Cardiac fibroblast (primary cell): Measurements from ENCODE around the gene MOV10L1.

Experiments used
- DNase-seq, 2 donors: peaks; one replicate each; pipeline versions ENCODE4 v3.0.0 to v3.0.0-alpha.2; 2010; ENCODE audit warnings: low read depth in 2 of 2
- H3K4me3 ChIP-seq, 2 donors: replicated peaks in 1 of 2; 1 replicate in 1 of 2; 2 replicates in 1 of 2; pipeline ENCODE4 v1.5.1; 2011; ENCODE audit warnings: low read depth in 2 of 2, low read length in 2 of 2, mild to moderate bottlenecking in 2 of 2, moderate library complexity in 1 of 2
- TF ChIP-seq, protein P1 (sequence below): IDR thresholded peaks from one replicate; pipeline ENCODE4 v1.5.1; 2011; ENCODE audit warnings: low read depth, mild to moderate bottlenecking, low read length, inconsistent platforms

The MOV10L1 gene

GRCh38 chr22:50119768-50120251 lies 30.0 kb downstream of the MOV10L1 start:
- no peak overlapping the region for H3K4me3 ChIP-seq
- TF ChIP-seq, protein P1, sequence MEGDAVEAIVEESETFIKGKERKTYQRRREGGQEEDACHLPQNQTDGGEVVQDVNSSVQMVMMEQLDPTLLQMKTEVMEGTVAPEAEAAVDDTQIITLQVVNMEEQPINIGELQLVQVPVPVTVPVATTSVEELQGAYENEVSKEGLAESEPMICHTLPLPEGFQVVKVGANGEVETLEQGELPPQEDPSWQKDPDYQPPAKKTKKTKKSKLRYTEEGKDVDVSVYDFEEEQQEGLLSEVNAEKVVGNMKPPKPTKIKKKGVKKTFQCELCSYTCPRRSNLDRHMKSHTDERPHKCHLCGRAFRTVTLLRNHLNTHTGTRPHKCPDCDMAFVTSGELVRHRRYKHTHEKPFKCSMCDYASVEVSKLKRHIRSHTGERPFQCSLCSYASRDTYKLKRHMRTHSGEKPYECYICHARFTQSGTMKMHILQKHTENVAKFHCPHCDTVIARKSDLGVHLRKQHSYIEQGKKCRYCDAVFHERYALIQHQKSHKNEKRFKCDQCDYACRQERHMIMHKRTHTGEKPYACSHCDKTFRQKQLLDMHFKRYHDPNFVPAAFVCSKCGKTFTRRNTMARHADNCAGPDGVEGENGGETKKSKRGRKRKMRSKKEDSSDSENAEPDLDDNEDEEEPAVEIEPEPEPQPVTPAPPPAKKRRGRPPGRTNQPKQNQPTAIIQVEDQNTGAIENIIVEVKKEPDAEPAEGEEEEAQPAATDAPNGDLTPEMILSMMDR, result no peak
- peak; percentile 73 to 88 for DNase-seq

- TF ChIP-seq, protein P1, result no peak
- H3K4me3 ChIP-seq, result no peak overlapping the region
- no peak for DNase-seq
Observed at GRCh38 chr22:50121202-50121740, 31.5 kb downstream of the MOV10L1 start.

DNA sequence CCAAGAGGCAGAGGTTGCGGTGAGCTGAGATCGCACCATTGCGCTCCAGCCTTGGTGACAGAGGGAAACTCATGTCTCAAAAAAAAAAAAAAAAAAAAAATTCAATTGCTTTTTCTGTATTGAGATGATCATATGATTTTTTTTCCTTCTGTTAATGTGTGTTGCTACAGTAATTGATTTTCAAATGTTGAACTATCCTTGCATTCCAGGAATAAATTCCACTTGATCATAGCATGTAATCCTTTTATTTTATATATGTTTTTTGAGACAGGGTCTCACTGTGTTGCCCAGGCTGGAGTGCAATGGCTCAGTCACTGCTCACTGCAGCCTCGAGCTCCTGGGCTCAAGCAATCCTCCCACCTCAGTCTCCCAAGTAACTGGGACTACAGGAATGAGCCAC lies 33.3 kb downstream of the MOV10L1 start:
- H3K4me3 ChIP-seq, result no peak overlapping the region
- TF ChIP-seq, protein P1, result no peak
- no peak for DNase-seq

GRCh38 chr22:50125029-50125428 lies 35.2 kb downstream of the MOV10L1 start:
- TF ChIP-seq, protein P1, result no peak
- DNase-seq, result no peak
- H3K4me3 ChIP-seq, result no peak overlapping the region

DNA sequence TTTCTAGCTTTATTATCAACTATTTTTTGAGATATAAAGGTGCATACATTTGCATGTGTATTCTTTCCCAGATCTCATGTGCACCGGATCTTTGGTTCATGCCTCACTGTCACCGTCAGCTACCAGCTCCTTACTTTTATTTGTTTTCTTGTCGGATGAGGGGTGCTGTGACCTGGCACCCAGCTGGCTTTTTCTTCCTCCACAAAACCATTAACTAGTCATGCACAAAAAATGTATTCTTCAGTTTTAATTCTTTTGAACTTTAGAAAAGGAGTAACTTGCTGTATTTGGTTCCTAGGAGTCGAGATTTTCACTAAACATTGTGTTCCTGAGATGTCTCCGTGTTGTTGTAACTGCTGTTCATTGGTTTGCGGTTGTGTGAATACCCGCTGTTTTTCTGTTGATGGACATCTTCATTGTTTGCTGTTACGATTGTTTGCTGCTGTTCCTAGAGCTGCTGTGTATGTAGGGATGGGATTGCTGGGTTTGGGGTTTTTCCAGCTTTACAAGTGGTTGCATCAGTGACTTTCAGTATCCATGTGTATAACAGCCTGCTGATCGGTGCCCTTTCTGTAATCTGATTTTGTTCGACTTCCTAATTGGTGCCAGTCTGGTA lies 39.4 kb downstream of the MOV10L1 start:
- TF ChIP-seq, protein P1, result no peak
- H3K4me3 ChIP-seq, result no peak overlapping the region
- no peak for DNase-seq

- no peak for DNase-seq
- TF ChIP-seq, protein P1, result no peak
- no peak overlapping the region for H3K4me3 ChIP-seq
Observed at GRCh38 chr22:50131894-50132293, 42.1 kb downstream of the MOV10L1 start.
